Stimulated activated CD4-positive, alpha-beta T cell treated with anti-CD3 and anti-CD28 coated beads, Interleukin-12 subunit alpha, Interleukin-12 subunit beta, amount 100 ng/mL, for 24 hours (primary cell): ENCODE results near the gene GP2.
A peak's percentile ranks its signal among the peaks of the same experiment; 100 is the strongest.

Experiments
- DNase-seq, 2 experiments: peaks; one replicate each; pipeline ENCODE4 v3.0.0-alpha.2; 2020; ENCODE audit warnings: low read depth in 2 of 2

GP2 gene

DNA sequence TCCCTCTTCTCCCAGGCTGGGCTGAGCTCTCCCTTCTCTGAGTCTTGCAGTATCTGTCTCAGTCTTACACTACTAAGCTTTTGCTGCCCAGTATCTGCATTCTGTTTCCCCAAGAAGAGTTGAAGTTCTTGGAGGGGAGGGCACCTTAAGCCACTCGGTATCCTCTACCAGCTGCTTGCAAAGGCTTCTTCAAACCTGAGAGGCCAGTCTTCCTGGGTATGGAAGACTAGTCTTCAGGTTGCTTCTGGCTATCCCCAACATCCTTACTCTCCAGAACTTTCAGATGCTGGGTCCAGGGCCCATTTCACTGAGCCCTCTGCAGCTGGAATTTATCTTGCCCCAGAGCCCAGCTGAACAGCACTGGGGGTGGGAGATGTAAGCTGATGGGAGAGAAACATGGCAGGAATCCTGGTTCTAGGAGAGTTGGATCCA lies 20.1 kb downstream of the GP2 start:
- DNase-seq = no peak

GRCh38 chr16:20306401-20306800 lies 20.9 kb downstream of the GP2 start:
- no peak for DNase-seq

- no peak for DNase-seq
Measured at GRCh38 chr16:20303012-20303411, 24.3 kb downstream of the GP2 start.

- no peak for DNase-seq
Measured at GRCh38 chr16:20302389-20302788, 24.9 kb downstream of the GP2 start.

DNA sequence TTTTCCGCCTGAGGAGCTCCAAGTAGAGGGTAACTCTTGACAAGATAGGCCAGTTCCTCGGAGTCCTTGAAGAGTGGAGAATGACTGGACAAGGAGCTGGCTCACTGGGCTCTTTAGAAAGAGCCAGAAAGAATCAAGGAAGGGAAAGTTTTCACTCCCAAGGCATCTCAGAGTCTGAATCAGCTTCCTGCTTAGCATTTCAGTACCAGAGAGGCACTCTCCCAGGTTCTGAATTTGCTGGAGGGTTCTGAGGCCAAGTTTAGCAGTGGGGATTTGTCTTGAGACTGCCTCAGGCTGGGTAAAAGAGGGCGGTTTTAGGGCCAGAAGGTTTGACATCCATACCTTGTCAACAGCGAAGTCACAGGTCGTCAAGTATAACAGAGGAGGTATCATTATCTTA lies 25.5 kb downstream of the GP2 start:
- no peak for DNase-seq

DNA sequence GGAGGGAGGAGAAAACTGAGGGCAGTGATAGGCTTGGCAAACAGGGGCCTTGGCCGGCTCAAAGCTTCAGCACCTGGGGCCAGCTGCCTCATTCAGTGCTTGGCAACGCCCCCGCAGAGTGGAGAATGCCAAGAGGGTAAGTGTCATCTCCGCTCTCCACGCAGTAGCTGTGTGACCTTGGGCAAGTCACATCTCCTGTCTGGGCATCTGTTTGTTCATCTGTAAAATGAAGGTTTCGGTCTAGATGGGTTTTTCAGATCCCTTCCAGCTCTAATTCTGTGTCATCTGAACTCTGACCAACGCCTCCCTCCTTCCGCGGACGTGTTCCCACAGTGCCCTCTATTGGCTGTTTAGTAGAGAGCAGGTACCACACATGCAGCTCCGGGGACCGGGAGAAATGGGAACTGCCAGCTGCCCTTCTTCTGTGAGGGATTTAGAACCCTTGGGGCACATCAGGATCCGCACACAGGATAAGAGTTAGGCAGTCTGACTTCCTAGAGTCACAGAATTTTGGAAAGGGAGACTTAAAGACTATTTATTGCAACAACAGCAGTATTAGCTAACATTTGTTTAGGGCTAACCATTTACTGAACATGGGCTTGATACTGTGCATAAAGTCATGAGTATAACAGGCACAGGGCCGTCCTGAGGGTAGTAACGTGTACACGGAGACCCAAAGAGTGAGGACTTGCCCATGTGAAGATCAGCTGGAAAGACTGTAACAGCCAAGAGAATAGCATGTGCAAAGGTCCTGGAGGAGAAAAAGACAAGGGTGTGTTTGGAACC lies 26.8 kb downstream of the GP2 start:
- peak; percentile 2 to 4 for DNase-seq

DNA sequence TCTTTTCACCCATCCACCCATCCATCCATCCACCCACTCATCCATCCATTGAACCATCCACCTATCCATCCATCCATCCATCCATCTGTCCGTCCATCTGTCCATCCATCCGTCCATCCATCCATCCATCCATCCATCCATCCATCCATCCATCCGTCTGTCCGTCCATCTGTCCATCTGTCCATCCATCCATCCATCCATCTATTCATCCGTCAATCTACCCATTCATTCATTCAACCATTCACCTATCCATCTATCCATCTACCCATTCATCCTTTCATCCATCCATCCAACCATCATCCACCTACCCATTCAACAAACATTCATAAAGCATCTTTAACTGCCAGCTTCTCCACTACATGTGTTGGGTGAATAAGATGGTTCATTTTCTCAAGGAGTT lies 28.9 kb downstream of the GP2 start:
- no peak for DNase-seq

DNA sequence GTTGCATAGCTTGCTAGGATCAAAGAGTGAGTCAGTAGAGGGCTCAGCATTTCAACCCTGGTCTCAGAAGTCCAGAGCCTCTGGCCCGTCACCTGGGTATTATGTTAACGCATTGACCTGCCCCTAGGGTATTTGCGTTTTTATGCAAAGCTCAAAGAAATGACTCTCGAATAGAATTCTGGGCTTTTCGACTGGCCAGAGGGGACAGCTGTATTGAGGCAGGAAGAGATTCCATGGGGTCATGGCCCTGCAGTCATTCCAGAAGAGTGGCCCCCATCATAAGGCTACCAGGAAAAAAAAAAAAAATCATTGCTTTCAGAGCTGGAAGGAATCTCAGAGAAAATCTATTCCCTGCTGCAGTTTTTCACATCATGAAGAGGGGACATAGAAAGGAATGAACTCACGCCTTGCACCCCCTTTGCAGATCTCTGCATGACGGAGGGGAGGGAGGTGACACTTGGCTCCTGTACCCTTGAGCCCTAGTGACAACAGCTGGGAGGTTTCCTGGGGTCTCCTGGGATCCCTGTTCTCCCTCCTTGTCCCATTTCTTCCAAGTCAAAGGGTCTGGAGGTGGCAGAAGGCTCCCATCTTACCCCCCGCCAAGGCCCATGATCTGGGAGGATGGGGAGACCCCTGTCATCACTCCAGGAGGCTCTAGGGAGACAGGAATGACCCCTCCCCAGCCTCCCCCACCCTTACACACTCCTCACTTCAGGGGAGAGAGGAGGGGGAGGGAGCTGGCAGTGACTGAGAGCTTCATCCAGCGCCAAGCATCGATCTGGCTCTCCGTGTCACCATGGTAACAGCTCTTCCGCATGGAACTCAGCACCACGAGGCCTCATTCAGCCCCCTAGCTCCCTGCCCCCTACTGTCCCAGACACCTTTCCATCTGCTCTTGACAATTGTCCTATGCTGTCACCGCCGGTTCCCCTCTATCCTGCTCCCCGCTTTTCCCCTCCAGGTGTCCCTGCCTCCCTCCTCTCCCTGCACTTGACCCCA lies 35.8 kb downstream of the GP2 start:
- no peak for DNase-seq

DNA sequence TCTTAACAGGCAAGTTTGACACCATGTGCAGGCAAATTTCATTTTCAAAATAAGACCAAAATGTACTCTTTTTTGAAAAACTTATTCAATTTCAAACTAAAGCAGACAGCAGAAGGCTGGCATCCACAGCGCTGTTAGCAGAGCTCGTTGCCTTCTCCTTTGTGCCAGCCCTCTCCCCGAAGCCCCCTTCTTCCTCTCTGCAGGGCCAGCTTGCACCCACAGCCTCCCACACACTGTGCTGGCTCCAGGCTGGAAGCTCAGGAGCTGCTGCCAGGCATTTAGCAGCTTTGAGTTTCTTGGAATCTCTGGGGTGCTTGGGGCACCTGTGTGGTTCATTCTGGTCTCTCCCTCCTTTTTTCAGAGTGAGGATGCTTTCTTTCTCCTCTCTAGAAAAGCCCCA lies 37.7 kb downstream of the GP2 start:
- DNase-seq = no peak

GRCh38 chr16:20285993-20286499 lies 41.3 kb downstream of the GP2 start:
- no peak for DNase-seq

GRCh38 chr16:20280259-20280658 lies 47.1 kb downstream of the GP2 start:
- DNase-seq = no peak

DNA sequence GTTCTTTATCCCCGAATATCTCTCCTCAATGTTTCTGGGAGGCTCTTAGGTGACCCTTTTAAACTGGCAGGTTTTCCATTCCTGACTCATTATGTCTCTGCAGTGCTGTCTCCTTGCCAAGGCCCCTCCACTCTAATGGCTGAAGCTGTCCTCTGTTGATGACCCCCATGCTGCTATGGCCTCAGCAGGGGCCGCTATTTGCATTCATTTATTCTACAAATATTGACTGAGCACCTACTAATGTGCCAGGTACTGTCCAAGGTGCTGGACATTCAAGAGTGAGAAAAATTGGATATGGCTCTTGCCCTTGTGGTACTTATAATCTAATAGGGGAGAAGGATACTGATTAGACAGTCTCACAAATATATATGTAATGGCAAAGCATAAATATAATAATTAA lies 55.4 kb downstream of the GP2 start:
- no peak for DNase-seq

GRCh38 chr16:20268409-20268808 lies 58.9 kb downstream of the GP2 start:
- no peak for DNase-seq

- no peak for DNase-seq
Measured at GRCh38 chr16:20265019-20265418, 62.3 kb downstream of the GP2 start.

DNA sequence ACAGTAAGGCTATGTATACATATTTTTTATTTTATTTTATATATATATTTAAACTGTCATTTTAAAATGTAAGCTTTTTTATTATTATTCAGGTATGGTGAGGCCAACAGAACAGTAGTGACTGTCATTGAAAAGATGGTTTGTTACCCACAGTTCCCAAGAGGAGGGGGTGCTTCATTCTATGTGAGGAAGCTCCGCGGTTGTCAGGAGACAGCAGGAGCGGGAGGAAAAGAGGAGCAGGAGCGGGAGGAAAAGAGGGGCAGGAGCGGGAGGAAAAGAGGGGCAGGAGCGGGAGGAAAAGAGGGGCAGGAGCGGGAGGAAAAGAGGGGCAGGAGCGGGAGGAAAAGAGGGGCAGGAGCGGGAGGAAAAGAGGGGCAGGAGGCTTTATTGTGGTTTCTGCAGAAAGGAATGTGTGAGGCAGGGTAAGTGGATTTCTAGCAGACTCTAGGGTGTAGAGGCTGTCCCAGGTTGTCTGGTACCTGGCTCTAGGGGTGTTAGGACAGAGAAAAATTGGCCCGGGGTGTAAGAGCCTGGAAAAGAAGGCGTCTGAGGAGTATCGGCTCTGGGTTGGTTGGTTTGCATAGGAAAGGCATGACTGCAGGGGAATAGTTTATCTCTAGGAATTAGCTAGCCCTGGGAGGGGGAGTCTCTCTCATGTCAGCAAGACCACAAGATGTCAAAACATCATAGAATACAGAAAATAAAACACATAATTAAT lies 64.0 kb downstream of the GP2 start:
- DNase-seq = no peak

- no peak for DNase-seq
Measured at GRCh38 chr16:20262248-20262647, 65.1 kb downstream of the GP2 start.

DNA sequence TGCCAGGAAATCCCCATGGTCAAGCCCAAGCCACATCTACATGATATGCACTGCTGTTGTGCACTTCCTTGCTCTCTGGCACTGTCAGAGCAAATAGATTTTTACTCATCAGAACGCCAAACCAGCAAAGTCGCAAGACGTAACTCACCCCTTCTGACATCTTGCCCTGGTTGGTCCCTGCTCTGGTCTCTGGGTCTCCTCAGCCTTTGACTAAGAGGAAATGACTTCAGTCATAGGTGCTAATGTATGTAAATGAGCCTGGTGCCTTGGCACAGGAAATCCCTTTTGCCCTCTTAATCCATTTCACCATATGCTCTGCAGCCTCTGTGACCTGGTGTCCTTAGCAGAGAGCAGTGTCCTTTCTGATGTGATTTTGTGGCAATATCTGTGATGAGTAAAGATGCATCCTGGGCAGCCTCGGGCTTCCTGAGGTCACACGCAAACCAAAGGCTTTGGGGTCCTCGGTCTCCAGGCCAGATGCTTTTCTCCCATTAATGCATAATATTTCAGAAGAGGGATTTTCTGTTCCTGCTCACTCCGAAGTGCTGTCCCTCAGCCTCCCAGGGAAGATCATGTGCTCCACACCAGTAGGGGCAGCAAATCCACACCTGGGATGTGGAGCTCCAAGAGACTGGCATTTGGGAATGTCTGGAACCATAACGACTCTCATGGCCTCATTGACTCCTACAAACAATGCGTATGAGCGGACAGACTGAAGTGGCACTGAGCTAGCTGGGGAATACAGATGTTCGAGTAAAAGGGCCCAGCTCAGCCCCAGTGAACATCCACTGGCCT lies 66.9 kb downstream of the GP2 start:
- no peak for DNase-seq
